GM19467 (cell line): ENCODE data around the gene SUMO4.

Experiments
- ATAC-seq: cut with Tn5 transposase; IDR thresholded peaks from one replicate; pipeline ENCODE4 v1.9.1; 2021; ENCODE audit warnings: mild to moderate bottlenecking, moderate library complexity; ENCODE audit not compliant: unreplicated experiment

The SUMO4 gene

GRCh38 chr6:149400050-149400449, at the start of gene SUMO4:
TSS of gene SUMO4 (plus strand) at chr6:149400262. CDS start at chr6:149400392, 130 bp downstream.
- no peak for ATAC-seq

- no peak for ATAC-seq
Measured at GRCh38 chr6:149354009-149354408, 46.1 kb upstream of the SUMO4 start.

- ATAC-seq: no peak
Measured at GRCh38 chr6:149356081-149356750, 43.8 kb upstream of the SUMO4 start.

GRCh38 chr6:149357726-149358538, 42.1 kb upstream of the SUMO4 start:
- ATAC-seq: no peak

GRCh38 chr6:149359440-149359839, 40.6 kb upstream of the SUMO4 start:
- no peak for ATAC-seq

- ATAC-seq: no peak
Measured at GRCh38 chr6:149360536-149360935, 39.5 kb upstream of the SUMO4 start.

- no peak for ATAC-seq
Measured at GRCh38 chr6:149362289-149362688, 37.8 kb upstream of the SUMO4 start.

- ATAC-seq: no peak
Measured at GRCh38 chr6:149363154-149363553, 36.9 kb upstream of the SUMO4 start.

- no peak for ATAC-seq
Measured at GRCh38 chr6:149364557-149364956, 35.5 kb upstream of the SUMO4 start.

GRCh38 chr6:149365197-149365596, 34.9 kb upstream of the SUMO4 start:
- ATAC-seq: no peak

- ATAC-seq: no peak
Measured at GRCh38 chr6:149366267-149366921, 33.7 kb upstream of the SUMO4 start.

GRCh38 chr6:149368065-149368464, 32.0 kb upstream of the SUMO4 start:
- ATAC-seq: no peak

GRCh38 chr6:149371154-149371553, 28.9 kb upstream of the SUMO4 start:
- no peak for ATAC-seq

GRCh38 chr6:149372062-149372461, 28.0 kb upstream of the SUMO4 start:
- ATAC-seq: no peak

GRCh38 chr6:149373511-149373910, 26.6 kb upstream of the SUMO4 start:
- no peak for ATAC-seq

GRCh38 chr6:149379977-149380376, 20.1 kb upstream of the SUMO4 start:
- ATAC-seq: no peak

- ATAC-seq: no peak
Measured at GRCh38 chr6:149380523-149380922, 19.5 kb upstream of the SUMO4 start.

- ATAC-seq: no peak
Measured at GRCh38 chr6:149383371-149383770, 16.7 kb upstream of the SUMO4 start.

- no peak for ATAC-seq
Measured at GRCh38 chr6:149384464-149384863, 15.6 kb upstream of the SUMO4 start.

GRCh38 chr6:149385998-149386646, 13.9 kb upstream of the SUMO4 start:
- no peak for ATAC-seq

- ATAC-seq: no peak
Measured at GRCh38 chr6:149387779-149388512, 12.1 kb upstream of the SUMO4 start.
